Natural killer cell (primary cell): ENCODE data around the gene MAST4. TPM values are rescaled to one million over a fixed set of nuclear protein-coding genes. Genes with fewer than 3 reads are reported as not detected.
A peak's percentile ranks its signal among the peaks of the same experiment; 100 is the strongest.

Source experiments
- ATAC-seq, 3 donors: fragments of 150-1000 bp in 2 of 3; fragments of 200-7000 bp in 1 of 3; cut with Tn5 transposase; 1 replicate in 1 of 3; 2 replicates in 2 of 3; pipeline ENCODE4 v1.10.0; 2021; ENCODE audit warnings: mild to moderate bottlenecking in 2 of 3, moderate library complexity in 2 of 3
- DNase-seq, 2 donors: peaks; one replicate each; pipeline versions ENCODE4 v3.0.0 to v3.0.0-alpha.2; 2013 to 2021; ENCODE audit warnings: mixed read lengths in 1 of 2
- H3K27ac ChIP-seq: one replicate; pipeline ENCODE4 v1.5.1; 2013; ENCODE audit warnings: mild to moderate bottlenecking, low read length
- H3K27me3 ChIP-seq: one replicate; pipeline ENCODE4 v1.6.1; 2013; ENCODE audit warnings: low read length; ENCODE audit not compliant: control insufficient read depth, insufficient read depth
- H3K36me3 ChIP-seq: one replicate; pipeline ENCODE4 v1.6.1; 2013; ENCODE audit warnings: low read length; ENCODE audit not compliant: control insufficient read depth, insufficient read depth
- H3K4me1 ChIP-seq: one replicate; pipeline ENCODE4 v1.6.1; 2013; ENCODE audit warnings: low read length; ENCODE audit not compliant: control insufficient read depth, insufficient read depth
- H3K4me3 ChIP-seq: one replicate; pipeline ENCODE4 v1.5.1; 2013; ENCODE audit warnings: low read length
- H3K9me3 ChIP-seq: one replicate; pipeline ENCODE4 v1.6.1; 2013; ENCODE audit warnings: low read length; ENCODE audit not compliant: control insufficient read depth, insufficient read depth
- H3K27ac Mint-ChIP-seq, 2 donors: one replicate each; pipeline ENCODE4 v1.8.0; 2022; ENCODE audit warnings: mild to moderate bottlenecking in 2 of 2, mixed read lengths in 2 of 2, moderate library complexity in 1 of 2
- H3K27me3 Mint-ChIP-seq, 2 donors: one replicate each; pipeline ENCODE4 v1.8.0; 2022; ENCODE audit warnings: low read depth in 2 of 2, mixed read lengths in 2 of 2
- H3K36me3 Mint-ChIP-seq: one replicate; pipeline ENCODE4 v1.8.0; 2022; ENCODE audit warnings: mixed read lengths
- H3K4me1 Mint-ChIP-seq, 2 donors: one replicate each; pipeline ENCODE4 v1.8.0; 2022; ENCODE audit warnings: mixed read lengths in 2 of 2
- H3K4me3 Mint-ChIP-seq: one replicate; pipeline ENCODE4 v1.8.0; 2022; ENCODE audit warnings: mild to moderate bottlenecking, moderate library complexity, mixed read lengths
- H3K9me3 Mint-ChIP-seq, 2 donors: one replicate each; pipeline ENCODE4 v1.8.0; 2022; ENCODE audit warnings: mixed read lengths in 2 of 2
- WGBS: methylation state at CpG from one replicate; pipeline ENCODE4 v1.1.7; 2013; ENCODE audit warnings: missing lambda C conversion rate; ENCODE audit not compliant: insufficient coverage; 5-methylcytosine and 5-hydroxymethylcytosine counted together
- intact Hi-C: fragments of 100-400 bp; cut with micrococcal nuclease; formaldehyde crosslinking; loops from one replicate; pipeline ENCODE4 v1.14.2; 2022
- total RNA-seq, 4 donors: library from RNA; stranded (reverse); fragments of 120-200 nt in 1 of 4; gene quantifications; one replicate each; pipeline versions ENCODE4 v1.2.3 to v1.2.4, GENCODE V29; 2013 to 2022
- TF ChIP-seq, protein P1 (sequence below): fragments of 200-600 bp; IDR thresholded peaks from one replicate; pipeline ENCODE4 v1.8.0; 2022; ENCODE audit warnings: antibody characterized with exemption

MAST4 gene
- total RNA-seq, 3 donors from 2014 or later (not counting 1 experiment from before 2014, with no cell fraction given), result 6.5 to 14.1 (median 12.7) TPM

- Mint-ChIP-seq H3K27me3 (no peaks in the 10 kb centered on the region), H3K9me3 (peaks cover 5 to 8% of the 10 kb centered on the region in 2 donors), H3K36me3 (no peaks in the 10 kb centered on the region), H3K27ac (no peak overlapping the region), H3K4me1 (no peaks in the 10 kb centered on the region), H3K4me3 (no peak overlapping the region)
- Histone ChIP-seq H3K36me3 (no peaks in the 10 kb centered on the region), H3K27me3 (no peaks in the 10 kb centered on the region), H3K4me3 (no peak overlapping the region), H3K4me1 (no peaks in the 10 kb centered on the region), H3K9me3 (no peaks in the 10 kb centered on the region), H3K27ac (no peak overlapping the region)
- WGBS, result 75% methylated on average over 1 of the region's 1 CpG
- intact Hi-C loops, result no loop called here
- no peak for DNase-seq
- TF ChIP-seq, protein P1, sequence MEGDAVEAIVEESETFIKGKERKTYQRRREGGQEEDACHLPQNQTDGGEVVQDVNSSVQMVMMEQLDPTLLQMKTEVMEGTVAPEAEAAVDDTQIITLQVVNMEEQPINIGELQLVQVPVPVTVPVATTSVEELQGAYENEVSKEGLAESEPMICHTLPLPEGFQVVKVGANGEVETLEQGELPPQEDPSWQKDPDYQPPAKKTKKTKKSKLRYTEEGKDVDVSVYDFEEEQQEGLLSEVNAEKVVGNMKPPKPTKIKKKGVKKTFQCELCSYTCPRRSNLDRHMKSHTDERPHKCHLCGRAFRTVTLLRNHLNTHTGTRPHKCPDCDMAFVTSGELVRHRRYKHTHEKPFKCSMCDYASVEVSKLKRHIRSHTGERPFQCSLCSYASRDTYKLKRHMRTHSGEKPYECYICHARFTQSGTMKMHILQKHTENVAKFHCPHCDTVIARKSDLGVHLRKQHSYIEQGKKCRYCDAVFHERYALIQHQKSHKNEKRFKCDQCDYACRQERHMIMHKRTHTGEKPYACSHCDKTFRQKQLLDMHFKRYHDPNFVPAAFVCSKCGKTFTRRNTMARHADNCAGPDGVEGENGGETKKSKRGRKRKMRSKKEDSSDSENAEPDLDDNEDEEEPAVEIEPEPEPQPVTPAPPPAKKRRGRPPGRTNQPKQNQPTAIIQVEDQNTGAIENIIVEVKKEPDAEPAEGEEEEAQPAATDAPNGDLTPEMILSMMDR, result no peak
- ATAC-seq, result no peak
Observed at GRCh38 chr5:66551945-66552344, 44.2 kb upstream of the MAST4 start.

- H3K4me1 Mint-ChIP-seq, result no peaks in the 10 kb centered on the region
- no peak for ATAC-seq
- no peak overlapping the region for H3K4me3 ChIP-seq
- no peaks in the 10 kb centered on the region for H3K4me1 ChIP-seq
- 95% methylated on average over 1 of the region's 1 CpG for WGBS
- no peaks in the 10 kb centered on the region for H3K9me3 ChIP-seq
- H3K4me3 Mint-ChIP-seq, result no peak overlapping the region
- H3K27ac Mint-ChIP-seq, result no peak overlapping the region
- TF ChIP-seq, protein P1, result no peak
- no peaks in the 10 kb centered on the region for H3K36me3 ChIP-seq
- H3K27me3 ChIP-seq, result no peaks in the 10 kb centered on the region
- peaks cover 2 to 5% of the 10 kb centered on the region in 2 donors for H3K9me3 Mint-ChIP-seq
- no peaks in the 10 kb centered on the region for H3K36me3 Mint-ChIP-seq
- DNase-seq, result no peak
- intact Hi-C loops, result no loop called here
- H3K27me3 Mint-ChIP-seq, result no peaks in the 10 kb centered on the region
- no peak overlapping the region for H3K27ac ChIP-seq
Observed at GRCh38 chr5:66553368-66553912, 42.8 kb upstream of the MAST4 start.

DNA sequence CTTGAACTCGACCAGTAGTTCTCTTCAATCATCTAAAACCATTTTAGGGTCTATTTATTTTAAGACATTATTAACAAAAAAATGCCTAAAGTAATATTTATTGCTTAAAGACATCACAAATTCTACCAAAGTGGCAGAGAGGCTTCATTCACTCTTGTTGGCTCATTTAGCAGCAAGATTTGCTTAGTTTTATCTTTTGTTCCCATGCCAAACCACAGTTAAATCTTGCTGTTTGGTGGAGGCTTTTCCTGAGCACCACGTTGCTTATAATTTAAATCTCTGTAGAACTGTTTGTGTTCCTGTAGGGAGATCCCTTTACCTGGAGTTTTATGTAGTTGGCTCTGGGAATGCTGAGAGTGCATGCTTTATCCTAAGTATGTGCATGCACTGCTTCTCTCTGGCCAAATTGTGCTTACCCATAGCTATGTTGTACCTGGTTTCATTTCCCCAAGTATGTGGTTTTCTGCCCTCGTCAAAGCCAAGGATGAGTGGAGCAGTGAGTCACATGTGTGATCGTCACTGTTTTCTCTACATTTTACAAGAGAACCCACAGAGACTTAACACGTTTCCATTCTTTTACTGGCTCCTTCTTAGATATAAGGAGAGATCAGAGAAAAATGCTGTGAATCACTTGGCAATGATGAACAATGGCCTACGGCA, 42.1 kb upstream of the MAST4 start:
- Mint-ChIP-seq H3K4me3 (no peak overlapping the region), H3K27ac (no peak overlapping the region), H3K4me1 (no peaks in the 10 kb centered on the region), H3K9me3 (peaks cover 2 to 5% of the 10 kb centered on the region in 2 donors), H3K36me3 (no peaks in the 10 kb centered on the region), H3K27me3 (no peaks in the 10 kb centered on the region)
- Histone ChIP-seq H3K27ac (peak overlapping the region; percentile 55), H3K4me1 (no peaks in the 10 kb centered on the region), H3K9me3 (no peaks in the 10 kb centered on the region), H3K36me3 (no peaks in the 10 kb centered on the region), H3K27me3 (no peaks in the 10 kb centered on the region), H3K4me3 (no peak overlapping the region)
- ATAC-seq (no peak), DNase-seq (peak in 1 of 2 donors; percentile 7)
- TF ChIP-seq, protein P1, result no peak
- WGBS, result 13% methylated on average over 4 of the region's 6 CpGs
- intact Hi-C loops, result no loop called here

DNA sequence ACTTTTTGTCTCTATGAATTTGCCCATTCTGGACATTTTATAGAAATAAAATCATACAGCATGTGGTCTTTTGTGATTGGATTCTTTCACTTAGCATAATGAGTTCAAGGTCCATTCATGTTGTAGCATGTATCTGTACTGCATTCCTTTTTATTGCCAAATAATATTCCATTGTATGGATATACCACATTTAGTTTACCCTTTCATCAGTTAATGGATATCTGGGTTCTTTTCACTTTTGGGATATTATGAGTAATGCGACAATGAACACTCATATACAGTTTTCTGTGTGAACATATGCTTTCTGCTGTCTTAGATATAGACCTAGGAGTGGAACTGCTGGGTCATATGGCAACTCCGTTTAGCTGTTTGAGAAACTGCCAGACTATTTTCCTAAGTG, 41.3 kb upstream of the MAST4 start:
- TF ChIP-seq, protein P1, result no peak
- H3K9me3 Mint-ChIP-seq, result peaks cover 2% of the 10 kb centered on the region in 2 donors
- no peak overlapping the region for H3K4me3 Mint-ChIP-seq
- ATAC-seq (no peak), DNase-seq (no peak)
- no peaks in the 10 kb centered on the region for H3K4me1 ChIP-seq
- no peaks in the 10 kb centered on the region for H3K27me3 ChIP-seq
- 88% methylated on average over 2 of the region's 2 CpGs for WGBS
- no peaks in the 10 kb centered on the region for H3K36me3 ChIP-seq
- H3K27me3 Mint-ChIP-seq, result no peaks in the 10 kb centered on the region
- no peak overlapping the region for H3K27ac Mint-ChIP-seq
- H3K4me1 Mint-ChIP-seq, result no peaks in the 10 kb centered on the region
- H3K27ac ChIP-seq, result no peak overlapping the region
- no peaks in the 10 kb centered on the region for H3K36me3 Mint-ChIP-seq
- intact Hi-C loops, result no loop called here
- H3K9me3 ChIP-seq, result no peaks in the 10 kb centered on the region
- no peak overlapping the region for H3K4me3 ChIP-seq
